Caco-2 (cell line): ENCODE measurements around the gene ATP1A4. TPM values are rescaled to one million over a fixed set of nuclear protein-coding genes. Genes with fewer than 3 reads are reported as not detected.

Source experiments
- BruUV-seq: library from RNA; stranded (reverse); fragments of 400-500 nt; replicated peaks from 2 replicates; lab custom pipeline; 2021; lab: Mats Ljungman, UMichigan
- CTCF ChIA-PET: fragments of 300-600 bp; sonication (Branson Sonifier 250); formaldehyde crosslinking; loops from one replicate; lab custom pipeline; 2022; ENCODE audit warnings: antibody characterized with exemption; lab: Charles Lee
- POLR2A ChIA-PET: fragments of 300-600 bp; sonication (Branson Sonifier 250); formaldehyde crosslinking; loops from one replicate; lab custom pipeline; 2022; ENCODE audit warnings: antibody characterized with exemption; lab: Charles Lee
- DNase-seq, 2 experiments: peaks; one replicate each; pipeline versions ENCODE4 v3.0.0 to v3.0.0-alpha.2; 2020 to 2022
- H3K27me3 ChIP-seq: replicated peaks from 2 replicates; pipeline ENCODE4 v1.6.0; 2011; ENCODE audit warnings: low read length; ENCODE audit not compliant: control insufficient read depth, insufficient read depth
- H3K36me3 ChIP-seq: 2 replicates; pipeline ENCODE4 v1.5.1; 2011; ENCODE audit warnings: low read length; ENCODE audit not compliant: control insufficient read depth, insufficient read depth
- H3K4me1 ChIP-seq: fragments of 250-450 bp; sonication (Bioruptor Pico); 2 replicates; pipeline ENCODE4 v1.5.1; 2020; ENCODE audit warnings: mild to moderate bottlenecking
- H3K4me3 ChIP-seq: 2 replicates; pipeline ENCODE4 v1.5.1; 2011; ENCODE audit warnings: low read depth, mild to moderate bottlenecking, control low read depth, low read length
- H3K9me3 ChIP-seq: fragments of 250-450 bp; sonication (Bioruptor Pico); 2 replicates; pipeline ENCODE4 v1.5.1; 2020; ENCODE audit warnings: mild to moderate bottlenecking, moderate library complexity
- H3K27ac Mint-ChIP-seq: one replicate; pipeline ENCODE4 v1.8.0; 2022; ENCODE audit warnings: mixed read lengths; ENCODE audit not compliant: unreplicated experiment
- H3K27me3 Mint-ChIP-seq: one replicate; pipeline ENCODE4 v1.8.0; 2022; ENCODE audit warnings: mixed read lengths; ENCODE audit not compliant: insufficient read depth, unreplicated experiment
- H3K36me3 Mint-ChIP-seq: one replicate; pipeline ENCODE4 v1.8.0; 2022; ENCODE audit warnings: mild to moderate bottlenecking, mixed read lengths; ENCODE audit not compliant: insufficient read depth, unreplicated experiment
- H3K4me1 Mint-ChIP-seq: one replicate; pipeline ENCODE4 v1.8.0; 2022; ENCODE audit warnings: low read depth, mixed read lengths; ENCODE audit not compliant: unreplicated experiment
- H3K4me3 Mint-ChIP-seq: one replicate; pipeline ENCODE4 v1.8.0; 2022; ENCODE audit warnings: mild to moderate bottlenecking, moderate library complexity, mixed read lengths; ENCODE audit not compliant: unreplicated experiment
- H3K9me3 Mint-ChIP-seq: one replicate; pipeline ENCODE4 v1.8.0; 2022; ENCODE audit warnings: mixed read lengths; ENCODE audit not compliant: unreplicated experiment
- intact Hi-C: fragments of 100-400 bp; cut with micrococcal nuclease; formaldehyde crosslinking; loops from one replicate; pipeline ENCODE4 v1.10.0; 2022; ENCODE audit not compliant: unreplicated experiment
- total RNA-seq: library from RNA; stranded (reverse); gene quantifications from 2 replicates; pipeline ENCODE4 v1.2.3, GENCODE V29; 2022
- TF ChIP-seq, protein P1 (sequence below), 2 experiments: fragments of 200-600 bp in 1 of 2; IDR thresholded peaks; 1 replicate in 1 of 2; 2 replicates in 1 of 2; pipeline versions ENCODE4 v1.5.1 to v1.8.0; 2011 to 2022; ENCODE audit warnings: antibody characterized with exemption in 1 of 2, control low read depth in 1 of 2, inconsistent platforms in 1 of 2, low read depth in 1 of 2, low read length in 1 of 2, mild to moderate bottlenecking in 1 of 2, moderate library complexity in 1 of 2; ENCODE audit not compliant: insufficient read depth in 1 of 2, severe bottlenecking in 1 of 2, unreplicated experiment in 1 of 2

ATP1A4 gene
- total RNA-seq, 1 experiment from 2014 or later: not detected

DNA sequence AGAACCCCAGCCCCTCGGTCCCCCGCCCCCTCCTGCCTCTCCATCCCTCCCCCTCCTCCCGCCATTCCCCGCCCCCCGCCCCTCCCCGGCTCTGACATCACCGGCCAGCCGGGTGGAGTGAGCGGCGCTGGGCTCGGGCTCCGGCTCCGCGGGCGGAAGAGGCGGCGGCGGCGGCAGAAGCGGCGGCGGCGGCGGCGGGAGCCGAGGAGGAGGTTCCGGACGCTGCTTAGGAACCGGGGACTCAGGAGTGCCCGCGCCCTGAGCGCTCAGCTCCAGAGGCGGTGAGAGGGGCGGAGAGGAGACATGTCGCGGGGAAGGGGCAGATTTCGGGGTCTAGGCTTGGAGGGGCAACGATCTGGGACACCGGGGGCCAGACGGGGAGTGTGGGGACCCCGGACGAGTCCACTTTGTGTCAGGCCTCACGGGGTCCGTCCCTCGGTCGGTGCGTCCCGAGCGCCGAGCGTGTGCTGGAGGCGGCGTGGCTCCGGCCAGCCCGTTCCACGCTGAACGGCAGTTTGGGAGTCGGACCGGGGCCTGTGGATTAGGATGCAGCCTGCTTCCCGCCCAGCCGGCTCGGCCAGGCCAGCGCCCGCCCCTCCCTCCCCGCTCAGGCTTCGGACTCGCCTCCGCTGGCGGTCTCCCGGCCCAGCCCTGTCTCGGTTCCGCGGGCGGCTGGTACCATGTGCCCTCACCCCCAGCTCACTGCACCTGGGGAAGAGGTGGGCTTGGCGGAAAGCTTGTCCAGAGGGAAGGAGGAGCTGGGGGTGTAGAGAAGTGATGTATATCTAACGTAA is 54.0 kb downstream of the ATP1A4 start, which contains the start of gene PEA15:
TSS of gene PEA15 (plus strand) at position 143 of the 794 bp plus-strand sequence. CDS start 6,161 bp downstream, outside the sequence.
- CTCF ChIA-PET: interaction anchor here (1.1 to 2.5 kb wide), 3 partner anchors 12 to 55 kb away, joined by 4 to 11 read pairs (median 5); no protein-coding TSS in a partner anchor
- TF ChIP-seq, protein P1, sequence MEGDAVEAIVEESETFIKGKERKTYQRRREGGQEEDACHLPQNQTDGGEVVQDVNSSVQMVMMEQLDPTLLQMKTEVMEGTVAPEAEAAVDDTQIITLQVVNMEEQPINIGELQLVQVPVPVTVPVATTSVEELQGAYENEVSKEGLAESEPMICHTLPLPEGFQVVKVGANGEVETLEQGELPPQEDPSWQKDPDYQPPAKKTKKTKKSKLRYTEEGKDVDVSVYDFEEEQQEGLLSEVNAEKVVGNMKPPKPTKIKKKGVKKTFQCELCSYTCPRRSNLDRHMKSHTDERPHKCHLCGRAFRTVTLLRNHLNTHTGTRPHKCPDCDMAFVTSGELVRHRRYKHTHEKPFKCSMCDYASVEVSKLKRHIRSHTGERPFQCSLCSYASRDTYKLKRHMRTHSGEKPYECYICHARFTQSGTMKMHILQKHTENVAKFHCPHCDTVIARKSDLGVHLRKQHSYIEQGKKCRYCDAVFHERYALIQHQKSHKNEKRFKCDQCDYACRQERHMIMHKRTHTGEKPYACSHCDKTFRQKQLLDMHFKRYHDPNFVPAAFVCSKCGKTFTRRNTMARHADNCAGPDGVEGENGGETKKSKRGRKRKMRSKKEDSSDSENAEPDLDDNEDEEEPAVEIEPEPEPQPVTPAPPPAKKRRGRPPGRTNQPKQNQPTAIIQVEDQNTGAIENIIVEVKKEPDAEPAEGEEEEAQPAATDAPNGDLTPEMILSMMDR (IDR thresholded peaks at IDR 0.05; ENCODE audit: insufficient read depth in 1 of 2, low read depth in 1 of 2, low read length in 1 of 2, severe bottlenecking in 1 of 2, unreplicated experiment in 1 of 2): no peak
- peaks cover 2% of the 10 kb centered on the region; the same call in 1 of the 2 replicates for H3K36me3 ChIP-seq
- peaks cover 10% of the 10 kb centered on the region for H3K4me1 ChIP-seq
- H3K4me3 ChIP-seq: peak within 1 kb of the TSS; percentile 97
- peak within 1 kb of the TSS; percentile 71 for H3K27ac Mint-ChIP-seq
- POLR2A ChIA-PET: interaction anchor here (0.6 kb wide), 1 partner anchor 65 kb away, joined by 3 read pairs; no protein-coding TSS in a partner anchor
- H3K9me3 ChIP-seq: no peaks in the 10 kb centered on the region
- H3K27me3 Mint-ChIP-seq: no peaks in the 10 kb centered on the region
- peaks cover 18% of the 10 kb centered on the region for H3K4me1 Mint-ChIP-seq
- peak; percentile 67 to 82 for DNase-seq
- H3K27me3 ChIP-seq: no peaks in the 10 kb centered on the region
- BruUV-seq: no TSS peak
- H3K36me3 Mint-ChIP-seq: peaks cover 22% of the 10 kb centered on the region
- H3K9me3 Mint-ChIP-seq: no peaks in the 10 kb centered on the region
- peak within 1 kb of the TSS; percentile 81 for H3K4me3 Mint-ChIP-seq
- intact Hi-C loops: no loop called here

DNA sequence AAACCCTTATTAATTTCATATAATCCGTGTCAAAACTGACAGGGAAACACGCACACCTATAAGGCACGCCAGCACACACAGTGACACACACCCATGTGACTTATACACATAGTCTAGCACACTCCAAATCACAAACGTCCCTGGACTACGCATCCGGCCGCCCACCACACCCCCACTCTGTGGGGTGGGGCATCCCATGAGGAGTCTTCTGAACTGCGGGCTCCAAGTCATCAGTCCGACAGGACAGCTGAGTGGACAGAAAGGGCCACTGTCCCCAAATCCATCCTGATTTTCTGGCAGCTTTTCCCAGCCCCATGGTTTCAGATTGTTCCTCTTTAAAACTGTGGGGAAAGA is 54.6 kb downstream of the ATP1A4 start:
- H3K4me1 Mint-ChIP-seq: peaks cover 18% of the 10 kb centered on the region
- CTCF ChIA-PET: interaction anchor here (1.1 to 2.5 kb wide), 3 partner anchors 13 to 55 kb away, joined by 4 to 11 read pairs (median 5); no protein-coding TSS in a partner anchor

More for the DNA sequence above, 54.6 kb downstream of the ATP1A4 start:
- Mint-ChIP-seq H3K27me3 (no peaks in the 10 kb centered on the region), H3K27ac (no peak overlapping the region), H3K36me3 (peaks cover 22% of the 10 kb centered on the region), H3K4me3 (peak overlapping the region; percentile 81), H3K9me3 (no peaks in the 10 kb centered on the region)
- peaks cover 2% of the 10 kb centered on the region; the same call in 1 of the 2 replicates for H3K36me3 ChIP-seq
- H3K9me3 ChIP-seq: no peaks in the 10 kb centered on the region
- TSS peak; percentile 31 for BruUV-seq
- no peak for DNase-seq
- POLR2A ChIA-PET: interaction anchor here (0.6 kb wide), 1 partner anchor 64 kb away, joined by 3 read pairs; no protein-coding TSS in a partner anchor
- intact Hi-C loops: no loop called here
- TF ChIP-seq, protein P1 (IDR thresholded peaks at IDR 0.05; ENCODE audit: insufficient read depth in 1 of 2, low read depth in 1 of 2, low read length in 1 of 2, severe bottlenecking in 1 of 2, unreplicated experiment in 1 of 2): no peak
- peaks cover 10% of the 10 kb centered on the region for H3K4me1 ChIP-seq
- peak overlapping the region; percentile 97 for H3K4me3 ChIP-seq
- H3K27me3 ChIP-seq: no peaks in the 10 kb centered on the region
